DOHH2 (cell line): Measurements from ENCODE around the gene BEND5.

Source experiments
- H3F3A ChIP-seq: fragments of 200-600 bp; sonication (generic), shearing (Covaris generic); 2 replicates; pipeline ENCODE4 v1.6.0; 2016; ENCODE audit warnings: antibody characterized with exemption, mild to moderate bottlenecking; ENCODE audit not compliant: control insufficient read depth, insufficient read depth
- H3K27ac ChIP-seq: fragments of 200-600 bp; sonication (generic); 2 replicates; pipeline ENCODE4 v1.5.1; 2014; ENCODE audit warnings: low read depth, mild to moderate bottlenecking, low read length, moderate library complexity
- H3K27me3 ChIP-seq: fragments of 200-600 bp; sonication (generic); 2 replicates; pipeline ENCODE4 v1.6.1; 2014; ENCODE audit warnings: mild to moderate bottlenecking, low read length, mixed read lengths; ENCODE audit not compliant: control insufficient read depth
- H3K36me3 ChIP-seq: fragments of 200-600 bp; sonication (generic); 2 replicates; pipeline ENCODE4 v1.6.1; 2014; ENCODE audit warnings: mild to moderate bottlenecking, low read length, moderate library complexity, mixed read lengths; ENCODE audit not compliant: control insufficient read depth
- H3K4me1 ChIP-seq: fragments of 200-600 bp; sonication (generic); 2 replicates; pipeline ENCODE4 v1.6.1; 2014; ENCODE audit warnings: mild to moderate bottlenecking, low read length, mixed read lengths; ENCODE audit not compliant: control insufficient read depth
- H3K4me2 ChIP-seq: fragments of 200-600 bp; sonication (generic); 2 replicates; pipeline ENCODE4 v1.6.0; 2014; ENCODE audit warnings: mild to moderate bottlenecking, low read length, moderate library complexity
- H3K4me3 ChIP-seq: fragments of 200-600 bp; sonication (generic); 2 replicates; pipeline ENCODE4 v1.5.1; 2014; ENCODE audit warnings: mild to moderate bottlenecking, low read length, mixed read lengths
- H3K79me2 ChIP-seq: fragments of 200-600 bp; sonication (generic); 2 replicates; pipeline ENCODE4 v1.6.1; 2014; ENCODE audit warnings: mild to moderate bottlenecking, low read length, mixed read lengths; ENCODE audit not compliant: control insufficient read depth
- H3K9me2 ChIP-seq: fragments of 200-600 bp; sonication (generic); replicated peaks from 2 replicates; pipeline ENCODE4 v1.6.1; 2014; ENCODE audit warnings: mild to moderate bottlenecking, low read length, mixed read lengths; ENCODE audit not compliant: control insufficient read depth
- H3K9me3 ChIP-seq: fragments of 200-600 bp; sonication (generic); 2 replicates; pipeline ENCODE4 v1.6.1; 2014; ENCODE audit warnings: antibody characterized with exemption, low read length, mixed read lengths; ENCODE audit not compliant: control insufficient read depth, insufficient read depth
- H4K20me1 ChIP-seq: fragments of 200-600 bp; sonication (generic); 2 replicates; pipeline ENCODE4 v1.6.0; 2014; ENCODE audit warnings: low read depth, mild to moderate bottlenecking, antibody characterized with exemption, low read length, moderate library complexity; ENCODE audit not compliant: control insufficient read depth, insufficient read depth
- CTCF ChIP-seq: fragments of 200-600 bp; sonication (generic); IDR thresholded peaks from one replicate; pipeline ENCODE4 v1.5.1; 2014; ENCODE audit warnings: antibody characterized with exemption, mild to moderate bottlenecking, low read depth, low read length; ENCODE audit not compliant: poor library complexity, severe bottlenecking
- EZH2phosphoT487 ChIP-seq: fragments of 200-600 bp; sonication (generic); IDR thresholded peaks from 2 replicates; pipeline ENCODE4 v1.6.1; 2017; ENCODE audit warnings: borderline replicate concordance, mild to moderate bottlenecking, antibody characterized with exemption, low read length, moderate library complexity, mixed read lengths

The BEND5 gene

GRCh38 chr1:48678710-48679505 lies 97.8 kb downstream of the BEND5 start:
- no peaks in the 10 kb centered on the region for H3K4me1 ChIP-seq
- no peaks in the 10 kb centered on the region for H3K79me2 ChIP-seq
- H3K9me2 ChIP-seq: no peaks in the 10 kb centered on the region
- H3K36me3 ChIP-seq: no peaks in the 10 kb centered on the region
- no peak overlapping the region for H3K27ac ChIP-seq
- TF ChIP-seq CTCF: no peak
- no peak for TF ChIP-seq EZH2phosphoT487
- H3K9me3 ChIP-seq: no peaks in the 10 kb centered on the region
- no peaks in the 10 kb centered on the region for H4K20me1 ChIP-seq
- peaks cover 5% of the 10 kb centered on the region; the same call in 1 of the 2 replicates for H3K27me3 ChIP-seq
- H3K4me2 ChIP-seq: no peak overlapping the region
- H3F3A ChIP-seq: no peaks in the 10 kb centered on the region
- H3K4me3 ChIP-seq: no peak overlapping the region
